OCI-LY1 (cell line): ENCODE results near the gene VRTN.

Source experiments
- H2AFZ ChIP-seq: fragments of 200-600 bp; sonication (generic), shearing (Covaris generic); 2 replicates; pipeline ENCODE4 v1.6.0; 2014; ENCODE audit warnings: antibody characterized with exemption, mild to moderate bottlenecking, low read length
- H3F3A ChIP-seq: fragments of 200-600 bp; sonication (generic), shearing (Covaris generic); 2 replicates; pipeline ENCODE4 v1.6.0; 2014; ENCODE audit warnings: mild to moderate bottlenecking, antibody characterized with exemption, low read length, moderate library complexity; ENCODE audit not compliant: insufficient read depth
- H3K27ac ChIP-seq: fragments of 200-600 bp; sonication (generic); 2 replicates; pipeline ENCODE4 v1.5.1; 2014; ENCODE audit warnings: low read length, mixed run types, mild to moderate bottlenecking, low read depth; ENCODE audit not compliant: poor library complexity, severe bottlenecking
- H3K27me3 ChIP-seq: fragments of 200-600 bp; sonication (generic); 2 replicates; pipeline ENCODE4 v1.6.0; 2014; ENCODE audit warnings: antibody characterized with exemption, mild to moderate bottlenecking, low read length, moderate library complexity; ENCODE audit not compliant: insufficient read depth
- H3K36me3 ChIP-seq: fragments of 200-600 bp; sonication (generic); 2 replicates; pipeline ENCODE4 v1.6.1; 2014; ENCODE audit warnings: mild to moderate bottlenecking, antibody characterized with exemption, low read length, moderate library complexity, mixed read lengths; ENCODE audit not compliant: insufficient read depth
- H3K4me1 ChIP-seq: fragments of 200-600 bp; sonication (generic); 2 replicates; pipeline ENCODE4 v1.5.1; 2014; ENCODE audit warnings: mild to moderate bottlenecking, low read length, moderate library complexity; ENCODE audit not compliant: insufficient read depth, severe bottlenecking
- H3K4me2 ChIP-seq: fragments of 200-600 bp; sonication (generic), shearing (Covaris generic); 2 replicates; pipeline ENCODE4 v1.6.1; 2014; ENCODE audit warnings: low read length
- H3K4me3 ChIP-seq: fragments of 200-600 bp; sonication (generic); 2 replicates; pipeline ENCODE4 v1.5.1; 2014; ENCODE audit warnings: low read length, low read depth, mild to moderate bottlenecking, mixed read lengths; ENCODE audit not compliant: poor library complexity, severe bottlenecking
- H3K79me2 ChIP-seq: fragments of 200-600 bp; shearing (Covaris generic); 2 replicates; pipeline ENCODE4 v1.6.1; 2016; ENCODE audit warnings: mixed run types, low read length, mixed read lengths; ENCODE audit not compliant: insufficient read depth
- H3K9ac ChIP-seq: fragments of 200-600 bp; sonication (generic), shearing (Covaris generic); 2 replicates; pipeline ENCODE4 v1.6.1; 2014; ENCODE audit warnings: mild to moderate bottlenecking, low read length, mixed read lengths
- H3K9me2 ChIP-seq: fragments of 200-600 bp; sonication (generic), shearing (Covaris generic); 2 replicates; pipeline ENCODE4 v1.6.1; 2014; ENCODE audit warnings: low read depth, mild to moderate bottlenecking, low read length, mixed read lengths
- H3K9me3 ChIP-seq: fragments of 200-600 bp; shearing (Covaris generic); 2 replicates; pipeline ENCODE4 v1.6.1; 2014; ENCODE audit warnings: low read length, mixed read lengths
- H4K20me1 ChIP-seq: fragments of 200-600 bp; sonication (generic), shearing (Covaris generic); 2 replicates; pipeline ENCODE4 v1.6.0; 2016; ENCODE audit warnings: mild to moderate bottlenecking, low read length; ENCODE audit not compliant: insufficient read depth
- CTCF ChIP-seq: fragments of 200-600 bp; sonication (generic), shearing (Covaris generic); IDR thresholded peaks from 2 replicates; pipeline ENCODE4 v1.5.1; 2017; ENCODE audit warnings: mild to moderate bottlenecking, antibody characterized with exemption, low read length, moderate library complexity, mixed read lengths
- EZH2 ChIP-seq: fragments of 200-600 bp; sonication (generic), shearing (Covaris generic); IDR thresholded peaks from 2 replicates; pipeline ENCODE4 v1.8.0; 2017; ENCODE audit warnings: borderline replicate concordance, mixed run types, mild to moderate bottlenecking, antibody characterized with exemption, low read length, moderate library complexity, mixed read lengths

Gene VRTN

GRCh38 chr14:74349757-74350156 is 1.5 kb downstream of the VRTN start:
- Histone ChIP-seq H3K27ac (no peak overlapping the region), H3K36me3 (no peaks in the 10 kb centered on the region), H3K9ac (no peak overlapping the region), H3K9me3 (no peaks in the 10 kb centered on the region), H4K20me1 (no peaks in the 10 kb centered on the region), H3K4me1 (no peaks in the 10 kb centered on the region), H3K27me3 (no peaks in the 10 kb centered on the region; the same call in 1 of the 2 replicates), H3K4me3 (no peak overlapping the region), H2AFZ (no peak overlapping the region), H3F3A (no peaks in the 10 kb centered on the region), H3K4me2 (no peak overlapping the region), H3K79me2 (no peaks in the 10 kb centered on the region), H3K9me2 (no peaks in the 10 kb centered on the region)
- TF ChIP-seq CTCF, result no peak

GRCh38 chr14:74350211-74350927 is 2.1 kb downstream of the VRTN start:
- Histone ChIP-seq H3K4me2 (no peak overlapping the region), H3K36me3 (no peaks in the 10 kb centered on the region), H3K4me3 (no peak overlapping the region), H3K9ac (no peak overlapping the region), H3K27ac (no peak overlapping the region), H3F3A (no peaks in the 10 kb centered on the region), H2AFZ (no peak overlapping the region), H3K79me2 (no peaks in the 10 kb centered on the region), H3K27me3 (no peaks in the 10 kb centered on the region; the same call in 1 of the 2 replicates), H3K4me1 (no peaks in the 10 kb centered on the region), H4K20me1 (no peaks in the 10 kb centered on the region), H3K9me2 (no peaks in the 10 kb centered on the region), H3K9me3 (no peaks in the 10 kb centered on the region)
- no peak for TF ChIP-seq EZH2
- no peak for TF ChIP-seq CTCF

- no peaks in the 10 kb centered on the region for H3K9me2 ChIP-seq
- no peak overlapping the region for H3K4me3 ChIP-seq
- no peaks in the 10 kb centered on the region for H3K79me2 ChIP-seq
- H2AFZ ChIP-seq, result no peak overlapping the region
- no peaks in the 10 kb centered on the region for H3K9me3 ChIP-seq
- H3K4me2 ChIP-seq, result no peak overlapping the region
- H4K20me1 ChIP-seq, result no peaks in the 10 kb centered on the region
- no peaks in the 10 kb centered on the region for H3F3A ChIP-seq
- H3K27me3 ChIP-seq, result no peaks in the 10 kb centered on the region; the same call in 1 of the 2 replicates
- H3K4me1 ChIP-seq, result no peaks in the 10 kb centered on the region
- no peak overlapping the region for H3K9ac ChIP-seq
- no peaks in the 10 kb centered on the region for H3K36me3 ChIP-seq
- H3K27ac ChIP-seq, result no peak overlapping the region
- no peak for TF ChIP-seq EZH2
- no peak for TF ChIP-seq CTCF
Observed at GRCh38 chr14:74350928-74351323, 2.7 kb downstream of the VRTN start.
